ENCODE data around the gene CGB8.
A peak's percentile ranks its signal among the peaks of the same experiment; 100 is the strongest.

Gene CGB8

DNA sequence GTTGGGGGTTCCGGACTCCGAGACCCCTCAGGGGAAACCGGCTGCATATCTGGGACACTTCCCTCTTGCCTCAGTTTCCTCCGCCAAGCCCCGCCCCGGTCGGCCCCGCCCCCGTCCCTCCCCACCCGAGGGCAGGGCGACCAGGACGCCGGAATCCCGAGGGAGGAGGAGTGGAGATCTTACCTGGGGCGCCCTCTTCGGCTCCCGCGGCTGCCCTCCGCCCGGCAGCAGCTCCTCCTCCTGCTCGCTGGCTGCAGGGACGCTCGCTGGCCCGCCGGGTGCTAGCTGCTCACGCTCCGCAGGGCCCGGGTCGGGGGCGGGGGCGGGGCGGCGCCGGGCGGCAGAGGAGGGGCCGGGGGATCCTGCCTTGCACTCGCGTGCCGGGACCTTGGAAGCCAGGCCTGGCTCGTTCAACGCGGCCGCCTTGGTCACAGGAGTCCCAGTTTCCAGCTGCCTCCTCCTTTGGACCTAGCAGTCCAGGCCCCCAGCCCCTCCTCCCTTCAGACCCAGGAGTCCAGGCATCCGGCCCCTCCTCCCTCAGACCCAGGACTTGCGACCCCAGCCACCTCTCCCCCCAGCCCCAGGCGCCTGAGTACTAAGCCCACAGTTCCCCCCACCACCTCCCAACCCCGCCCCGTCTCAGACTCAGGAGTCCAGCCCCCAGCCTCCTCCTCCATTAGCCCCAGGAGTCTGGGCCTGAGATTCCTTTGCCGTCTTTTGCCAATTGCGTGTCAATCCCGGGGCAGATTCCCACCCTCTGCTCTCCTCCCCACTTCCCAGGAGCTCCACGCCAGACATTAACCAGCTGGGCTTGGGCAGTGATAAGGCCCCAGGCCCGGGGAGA, 16.1 kb upstream of the CGB8 start, which contains the start of gene NTF4:
TSS of gene NTF4 (minus strand) at position 51 of the 844 bp plus-strand sequence. CDS start 2,821 bp downstream, outside the sequence.
- TF ChIP-seq, protein P1, sequence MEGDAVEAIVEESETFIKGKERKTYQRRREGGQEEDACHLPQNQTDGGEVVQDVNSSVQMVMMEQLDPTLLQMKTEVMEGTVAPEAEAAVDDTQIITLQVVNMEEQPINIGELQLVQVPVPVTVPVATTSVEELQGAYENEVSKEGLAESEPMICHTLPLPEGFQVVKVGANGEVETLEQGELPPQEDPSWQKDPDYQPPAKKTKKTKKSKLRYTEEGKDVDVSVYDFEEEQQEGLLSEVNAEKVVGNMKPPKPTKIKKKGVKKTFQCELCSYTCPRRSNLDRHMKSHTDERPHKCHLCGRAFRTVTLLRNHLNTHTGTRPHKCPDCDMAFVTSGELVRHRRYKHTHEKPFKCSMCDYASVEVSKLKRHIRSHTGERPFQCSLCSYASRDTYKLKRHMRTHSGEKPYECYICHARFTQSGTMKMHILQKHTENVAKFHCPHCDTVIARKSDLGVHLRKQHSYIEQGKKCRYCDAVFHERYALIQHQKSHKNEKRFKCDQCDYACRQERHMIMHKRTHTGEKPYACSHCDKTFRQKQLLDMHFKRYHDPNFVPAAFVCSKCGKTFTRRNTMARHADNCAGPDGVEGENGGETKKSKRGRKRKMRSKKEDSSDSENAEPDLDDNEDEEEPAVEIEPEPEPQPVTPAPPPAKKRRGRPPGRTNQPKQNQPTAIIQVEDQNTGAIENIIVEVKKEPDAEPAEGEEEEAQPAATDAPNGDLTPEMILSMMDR (IDR thresholded peaks at IDR 0.05; ENCODE audit: control insufficient read depth, insufficient read depth, low read depth, low read length, missing control alignments) = no peak
- DNase-seq (ENCODE audit: low read depth) = no peak
- H3K4me3 ChIP-seq (ENCODE audit: control insufficient read depth, low read depth, low read length) = 0 out of 2 replicates have a peak within 1 kb of the TSS, but pooled peaks have one; percentile 1

DNA sequence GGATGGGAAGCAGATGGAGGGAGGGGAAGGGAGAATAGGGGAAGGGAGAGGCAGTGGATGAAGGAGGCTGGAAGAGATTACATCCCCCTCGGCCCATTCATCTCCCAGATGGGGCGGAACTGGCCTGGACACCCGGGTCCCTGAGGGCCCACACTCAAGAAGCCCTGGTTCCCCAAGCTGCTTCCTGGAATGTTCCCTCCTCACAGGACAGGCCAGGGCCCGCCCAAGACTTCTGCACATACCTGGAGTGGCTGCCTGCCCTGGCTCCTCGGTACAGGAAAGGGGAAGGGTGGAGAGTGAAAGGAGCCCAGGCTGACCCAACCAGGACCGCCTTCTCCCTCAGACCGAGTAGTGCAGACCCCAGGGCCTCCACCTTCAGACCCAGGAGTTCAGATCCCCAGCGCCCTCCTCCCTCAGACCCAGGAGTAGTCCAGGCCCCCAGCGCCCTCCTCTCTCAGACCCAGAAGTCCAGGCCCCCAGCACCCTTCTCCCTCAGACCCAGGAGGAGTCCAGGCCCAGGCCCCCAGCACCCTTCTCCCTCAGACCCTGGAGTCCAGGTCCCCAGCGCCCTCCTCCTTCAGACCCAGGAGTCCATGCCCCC, 15.2 kb upstream of the CGB8 start:
- TF ChIP-seq, protein P1 (IDR thresholded peaks at IDR 0.05; ENCODE audit: control insufficient read depth, insufficient read depth, low read depth, low read length, missing control alignments) = no peak
- DNase-seq (ENCODE audit: low read depth) = no peak
- no peak overlapping the region for H3K4me3 ChIP-seq (ENCODE audit: control insufficient read depth, low read depth, low read length)

DNA sequence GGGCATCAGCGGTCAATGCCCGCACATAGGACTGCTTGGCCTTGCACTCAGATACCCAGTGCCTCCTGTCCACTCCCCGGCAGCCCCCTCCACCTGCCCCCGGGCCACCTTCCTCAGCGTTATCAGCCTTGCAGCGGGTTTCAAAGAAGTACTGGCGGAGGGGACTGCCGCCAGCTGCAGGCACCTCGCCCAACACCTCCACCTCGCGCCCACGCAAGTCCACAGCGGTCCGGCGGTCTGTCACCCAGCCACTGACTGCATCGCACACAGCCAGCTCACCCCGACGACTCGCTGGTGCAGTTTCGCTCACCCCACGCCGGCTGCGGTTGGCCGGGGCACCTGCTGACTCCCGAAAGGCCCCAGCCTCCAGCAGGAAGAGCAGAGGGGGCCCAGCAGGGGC, 12.5 kb upstream of the CGB8 start:
- no peak for DNase-seq (ENCODE audit: low read depth)
- H3K4me3 ChIP-seq (ENCODE audit: control insufficient read depth, low read depth, low read length) = no peak overlapping the region
- TF ChIP-seq, protein P1 (IDR thresholded peaks at IDR 0.05; ENCODE audit: control insufficient read depth, insufficient read depth, low read depth, low read length, missing control alignments) = no peak

DNA sequence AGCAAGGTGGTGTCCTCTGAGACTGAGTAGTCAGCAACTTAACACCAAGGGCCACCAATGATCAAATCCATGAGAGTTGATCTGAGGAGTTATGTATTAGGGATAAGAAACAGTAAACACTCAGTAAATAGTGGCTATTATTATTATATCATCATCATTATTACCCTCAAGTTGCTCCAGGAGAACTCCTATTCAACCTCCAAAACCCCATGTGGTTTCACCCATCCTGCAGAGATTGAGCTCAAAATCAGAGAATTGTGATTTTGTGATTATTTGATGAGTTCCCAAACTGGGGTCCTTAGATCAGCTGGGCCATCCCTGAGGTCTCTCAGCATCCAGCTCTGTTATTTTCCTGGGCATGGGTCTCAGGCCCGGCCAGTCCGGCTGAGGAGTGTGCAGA, 12.1 kb upstream of the CGB8 start:
- H3K4me3 ChIP-seq (ENCODE audit: control insufficient read depth, low read depth, low read length) = no peak overlapping the region
- DNase-seq (ENCODE audit: low read depth) = no peak
- TF ChIP-seq, protein P1 (IDR thresholded peaks at IDR 0.05; ENCODE audit: control insufficient read depth, insufficient read depth, low read depth, low read length, missing control alignments) = no peak

DNA sequence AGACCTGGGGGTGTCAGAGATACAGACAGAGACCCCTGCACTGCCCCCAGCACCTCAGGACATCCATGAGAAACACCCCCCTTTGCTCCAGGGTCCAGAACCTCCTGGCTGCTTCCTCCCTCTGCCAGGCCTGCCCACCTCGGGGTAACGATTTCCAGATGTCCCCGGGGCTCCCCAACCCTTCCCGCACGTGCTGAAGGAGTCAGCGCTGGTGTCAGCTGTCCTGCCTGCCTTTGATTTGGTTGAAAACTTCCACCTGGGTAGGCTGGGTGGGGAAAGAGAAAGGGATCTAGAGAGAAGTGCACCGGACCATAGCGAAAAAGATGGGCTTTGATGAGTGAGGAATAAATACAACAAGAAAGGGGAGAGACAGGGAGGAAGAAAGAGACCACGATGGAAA, 10.1 kb upstream of the CGB8 start:
- DNase-seq (ENCODE audit: low read depth) = no peak
- TF ChIP-seq, protein P1 (IDR thresholded peaks at IDR 0.05; ENCODE audit: control insufficient read depth, insufficient read depth, low read depth, low read length, missing control alignments) = no peak
- H3K4me3 ChIP-seq (ENCODE audit: control insufficient read depth, low read depth, low read length) = no peak overlapping the region

DNA sequence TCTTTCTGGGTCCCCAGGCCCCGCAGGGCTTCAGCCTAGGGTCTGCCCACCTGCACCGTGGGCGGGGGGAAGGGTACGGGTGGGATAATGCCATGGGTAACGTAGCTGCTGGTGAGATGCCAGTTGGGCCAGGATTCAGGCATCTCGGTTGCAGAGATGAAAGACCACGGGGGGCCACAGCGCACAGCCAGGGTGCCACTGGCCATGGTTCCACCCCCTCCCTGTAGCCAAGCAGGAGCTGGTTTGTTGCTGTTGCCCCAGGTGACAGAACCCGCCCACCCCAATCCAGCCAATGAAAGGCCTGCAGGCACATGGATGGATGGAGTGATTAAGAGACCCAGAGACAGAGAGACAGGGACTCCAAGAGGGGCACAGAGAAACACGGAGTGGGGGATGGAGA, 9.7 kb upstream of the CGB8 start:
- DNase-seq (ENCODE audit: low read depth) = no peak
- H3K4me3 ChIP-seq (ENCODE audit: control insufficient read depth, low read depth, low read length) = no peak overlapping the region
- TF ChIP-seq, protein P1 (IDR thresholded peaks at IDR 0.05; ENCODE audit: control insufficient read depth, insufficient read depth, low read depth, low read length, missing control alignments) = no peak
